ENCODE results near the gene C11orf54. TPM values are rescaled to one million over a fixed set of nuclear protein-coding genes. Genes with fewer than 3 reads are reported as not detected.
"Not testable (repeated sequence)": the region's sequence is repeated elsewhere in the genome, so short reads cannot be mapped to it uniquely, and the experiment has no call there.

The C11orf54 gene
- total RNA-seq, 1 donor from 2014 or later = 48.3 TPM

DNA sequence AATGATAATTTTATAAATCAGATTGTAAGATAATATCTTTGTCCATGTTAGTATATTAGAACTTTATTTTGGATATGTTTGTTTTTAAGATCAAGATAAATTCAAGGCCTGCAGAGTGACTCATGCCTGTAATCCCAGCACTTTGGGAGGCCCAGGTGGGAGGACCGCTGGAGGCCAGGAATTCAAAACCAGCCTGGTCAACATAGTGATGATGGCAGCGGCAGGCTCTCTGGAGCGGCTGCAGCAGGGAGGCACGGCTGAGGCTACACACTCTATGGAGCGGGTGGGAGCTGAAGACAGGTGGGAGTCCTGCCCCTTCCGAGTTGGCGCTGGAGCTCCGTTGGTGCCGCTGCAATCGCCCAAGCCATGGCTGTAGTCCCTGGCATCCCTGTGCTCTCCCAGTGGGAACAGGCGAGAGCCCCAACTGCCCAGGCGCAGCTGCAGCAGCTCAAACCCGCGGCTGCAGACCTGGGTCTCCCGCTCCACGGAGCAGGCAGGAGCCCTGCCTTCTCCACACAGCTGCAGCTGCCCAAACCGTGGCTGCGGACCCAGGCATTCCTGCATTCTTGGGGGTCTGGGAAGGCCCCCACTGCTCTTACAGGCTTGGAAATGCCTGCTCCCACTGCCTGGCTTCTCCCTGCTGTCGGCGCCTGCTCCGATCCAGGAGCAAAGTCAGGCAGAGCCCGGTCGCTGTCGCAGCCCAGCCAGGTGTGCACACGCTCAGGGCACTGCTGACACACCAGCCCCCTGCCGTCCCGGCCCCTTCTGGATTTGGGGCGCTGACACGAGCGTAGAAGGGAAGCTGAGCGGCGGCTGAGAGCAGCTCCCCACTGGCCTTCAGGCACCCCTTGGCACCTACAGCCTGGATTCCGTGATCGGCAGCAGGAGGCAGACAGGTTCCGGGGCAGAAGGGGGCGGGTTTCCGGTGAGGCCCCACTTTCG lies 16.7 kb downstream of the C11orf54 start:
- TF ChIP-seq, protein P1, sequence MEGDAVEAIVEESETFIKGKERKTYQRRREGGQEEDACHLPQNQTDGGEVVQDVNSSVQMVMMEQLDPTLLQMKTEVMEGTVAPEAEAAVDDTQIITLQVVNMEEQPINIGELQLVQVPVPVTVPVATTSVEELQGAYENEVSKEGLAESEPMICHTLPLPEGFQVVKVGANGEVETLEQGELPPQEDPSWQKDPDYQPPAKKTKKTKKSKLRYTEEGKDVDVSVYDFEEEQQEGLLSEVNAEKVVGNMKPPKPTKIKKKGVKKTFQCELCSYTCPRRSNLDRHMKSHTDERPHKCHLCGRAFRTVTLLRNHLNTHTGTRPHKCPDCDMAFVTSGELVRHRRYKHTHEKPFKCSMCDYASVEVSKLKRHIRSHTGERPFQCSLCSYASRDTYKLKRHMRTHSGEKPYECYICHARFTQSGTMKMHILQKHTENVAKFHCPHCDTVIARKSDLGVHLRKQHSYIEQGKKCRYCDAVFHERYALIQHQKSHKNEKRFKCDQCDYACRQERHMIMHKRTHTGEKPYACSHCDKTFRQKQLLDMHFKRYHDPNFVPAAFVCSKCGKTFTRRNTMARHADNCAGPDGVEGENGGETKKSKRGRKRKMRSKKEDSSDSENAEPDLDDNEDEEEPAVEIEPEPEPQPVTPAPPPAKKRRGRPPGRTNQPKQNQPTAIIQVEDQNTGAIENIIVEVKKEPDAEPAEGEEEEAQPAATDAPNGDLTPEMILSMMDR (IDR thresholded peaks at IDR 0.05) = no peak
- intact Hi-C loops (cut with DNase I) = no loop called here
- DNase-seq (no peak), ATAC-seq (peak; percentile 17)
- Histone ChIP-seq H3K27me3 (no peaks in the 10 kb centered on the region), H3K27ac (no peak overlapping the region), H3K36me3 (peaks cover 96% of the 10 kb centered on the region), H3K9me3 (no peaks in the 10 kb centered on the region), H3K4me1 (no peaks in the 10 kb centered on the region), H3K4me3 (no peak overlapping the region)

DNA sequence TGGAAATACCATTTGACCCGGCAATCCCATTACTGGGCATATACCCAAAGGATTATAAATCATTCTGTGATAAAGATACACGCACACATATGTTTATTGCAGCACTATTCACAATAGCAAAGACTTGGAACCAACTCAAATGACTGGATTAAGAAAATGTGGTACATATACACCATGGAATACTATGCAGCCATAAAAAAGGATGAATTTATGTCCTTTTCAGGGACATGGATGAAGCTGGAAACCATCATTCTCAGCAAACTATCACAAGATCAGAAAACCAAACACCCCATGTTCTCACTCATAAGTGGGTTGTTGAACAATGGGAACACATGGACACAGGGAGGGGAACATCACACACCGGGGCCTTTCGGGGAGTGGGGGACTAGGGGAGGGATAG lies 17.7 kb downstream of the C11orf54 start:
- DNase-seq; H3K4me1 ChIP-seq; ATAC-seq; intact Hi-C loops (cut with DNase I); H3K9me3 ChIP-seq; H3K27me3 ChIP-seq; H3K4me3 ChIP-seq; H3K27ac ChIP-seq: not testable (repeated sequence)
- peaks cover 94% of the 10 kb centered on the region for H3K36me3 ChIP-seq

DNA sequence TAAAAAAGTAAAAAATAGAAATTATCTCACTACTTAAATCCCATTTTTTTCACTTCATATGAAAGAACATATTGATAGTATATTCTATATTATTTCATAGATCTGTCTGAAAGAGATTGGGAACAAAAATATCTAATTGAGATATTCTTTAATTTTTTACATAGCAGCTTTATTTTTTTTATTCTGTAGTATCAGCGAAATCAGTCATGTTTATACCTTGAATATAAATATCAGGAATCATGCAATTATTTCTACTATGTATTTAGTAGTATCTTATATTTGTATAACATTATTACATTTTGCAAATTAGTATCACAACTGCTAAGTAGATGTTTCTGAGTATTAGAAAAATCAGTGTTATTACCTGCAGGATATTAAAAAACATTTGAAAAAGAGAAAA lies 20.4 kb downstream of the C11orf54 start:
- TF ChIP-seq, protein P1 (IDR thresholded peaks at IDR 0.05) = no peak
- H3K27me3 ChIP-seq = no peaks in the 10 kb centered on the region
- H3K4me1 ChIP-seq = no peaks in the 10 kb centered on the region
- H3K4me3 ChIP-seq = no peak overlapping the region
- no peaks in the 10 kb centered on the region for H3K9me3 ChIP-seq
- ATAC-seq (no peak), DNase-seq (no peak)
- peaks cover 76% of the 10 kb centered on the region for H3K36me3 ChIP-seq
- intact Hi-C loops (cut with DNase I) = no loop called here
- H3K27ac ChIP-seq = no peak overlapping the region

DNA sequence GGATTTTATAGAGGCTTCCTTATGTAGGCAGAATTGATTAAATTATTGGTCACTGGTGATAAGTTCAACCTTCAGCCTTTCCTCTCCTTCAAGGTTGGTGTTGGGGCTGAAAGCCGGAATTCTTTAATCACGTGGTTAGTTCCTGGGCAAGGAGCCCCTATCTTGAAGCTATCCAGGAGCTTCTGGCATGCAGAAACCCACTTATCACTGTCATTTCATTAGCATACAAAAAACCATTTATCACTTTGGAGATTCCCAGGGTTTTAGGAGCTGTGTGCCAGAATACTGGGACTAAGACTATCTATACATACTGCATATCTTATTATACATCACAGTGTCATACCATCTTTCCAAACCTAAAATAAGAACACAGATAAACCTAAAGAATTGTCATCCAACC lies 24.1 kb downstream of the C11orf54 start:
- intact Hi-C loops (cut with DNase I) = no loop called here
- DNase-seq (no peak), ATAC-seq (no peak)
- Histone ChIP-seq H3K4me3 (no peak overlapping the region), H3K27me3 (no peaks in the 10 kb centered on the region), H3K27ac (no peak overlapping the region), H3K4me1 (no peaks in the 10 kb centered on the region), H3K36me3 (peaks cover 40% of the 10 kb centered on the region), H3K9me3 (no peaks in the 10 kb centered on the region)
- TF ChIP-seq, protein P1 (IDR thresholded peaks at IDR 0.05) = no peak

DNA sequence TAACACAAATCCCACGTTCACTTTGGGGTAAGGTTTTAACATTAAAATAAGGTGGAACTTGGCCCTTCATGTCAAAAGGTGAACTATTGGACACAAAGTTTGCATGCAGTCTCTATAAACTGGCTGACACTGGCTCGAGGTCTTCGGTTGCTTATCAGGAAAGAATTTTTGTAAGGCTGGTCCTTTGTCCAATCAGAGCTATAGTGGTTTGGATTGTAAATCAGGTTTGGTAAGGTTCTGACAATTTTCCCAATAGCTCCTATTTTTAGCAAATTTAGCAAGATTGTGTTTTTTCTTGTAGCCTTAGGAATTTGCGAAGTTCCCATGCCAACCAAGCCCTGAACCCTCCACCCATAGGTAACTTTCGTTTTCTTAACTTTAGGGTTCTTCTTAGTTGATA lies 25.0 kb downstream of the C11orf54 start:
- ATAC-seq (no peak), DNase-seq (no peak)
- H3K27ac ChIP-seq = no peak overlapping the region
- intact Hi-C loops (cut with DNase I) = no loop called here
- peaks cover 30% of the 10 kb centered on the region for H3K36me3 ChIP-seq
- no peak overlapping the region for H3K4me3 ChIP-seq
- no peaks in the 10 kb centered on the region for H3K4me1 ChIP-seq
- H3K9me3 ChIP-seq = no peaks in the 10 kb centered on the region
- TF ChIP-seq, protein P1 (IDR thresholded peaks at IDR 0.05) = no peak
- no peaks in the 10 kb centered on the region for H3K27me3 ChIP-seq

DNA sequence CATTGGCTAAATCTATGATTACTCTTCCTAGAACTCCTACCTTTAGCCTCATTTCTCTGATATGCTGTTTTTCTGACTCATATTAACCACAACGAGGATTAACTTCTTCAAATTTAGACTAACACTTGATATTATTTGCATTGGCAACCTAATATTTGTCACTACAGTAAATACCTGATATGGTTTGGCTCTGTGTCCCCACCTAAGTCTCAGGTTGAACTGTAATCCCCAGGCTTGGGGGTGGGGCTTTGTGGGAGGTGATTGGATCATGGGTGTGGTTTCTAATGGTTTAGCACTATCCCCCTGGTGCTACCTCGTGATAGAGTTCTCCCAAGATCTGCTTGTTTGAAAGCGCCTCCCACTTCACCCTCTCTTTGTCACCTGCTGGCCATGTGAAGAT lies 25.5 kb downstream of the C11orf54 start:
- intact Hi-C loops (cut with DNase I) = no loop called here
- no peaks in the 10 kb centered on the region for H3K4me1 ChIP-seq
- H3K27ac ChIP-seq = no peak overlapping the region
- DNase-seq (no peak), ATAC-seq (peak; percentile 46)
- peaks cover 25% of the 10 kb centered on the region for H3K36me3 ChIP-seq
- H3K9me3 ChIP-seq = no peaks in the 10 kb centered on the region
- no peaks in the 10 kb centered on the region for H3K27me3 ChIP-seq
- H3K4me3 ChIP-seq = no peak overlapping the region
- TF ChIP-seq, protein P1 (IDR thresholded peaks at IDR 0.05) = no peak
